Right ventricle myocardium superior (tissue), 1 donor: ENCODE measurements around the gene ZNF525. TPM values are rescaled to one million over a fixed set of nuclear protein-coding genes. Genes with fewer than 3 reads are reported as not detected.
A peak's percentile ranks its signal among the peaks of the same experiment; 100 is the strongest.
"Not testable (repeated sequence)": the region's sequence is repeated elsewhere in the genome, so short reads cannot be mapped to it uniquely, and the experiment has no call there.

Experiments used
- ATAC-seq: fragments of 200-7000 bp; cut with Tn5 transposase; one replicate; pipeline ENCODE4 v1.9.1; 2020; ENCODE audit warnings: mild to moderate bottlenecking; ENCODE audit not compliant: poor library complexity
- DNase-seq: peaks from one replicate; pipeline ENCODE4 v3.0.0-alpha.2; 2020
- intact Hi-C: fragments of 100-400 bp; cut with DNase I; formaldehyde crosslinking; loops from one replicate; pipeline ENCODE4 v1.11.2; 2022
- total RNA-seq: library from RNA; stranded (reverse); fragmentation: NEBNext Ultra II Directional; extraction: Animal tissue kit (Norgen Biotek cat#: 25700); gene quantifications from one replicate; pipeline ENCODE4 v1.2.1, GENCODE V29; 2021
- donor health status: DM: no; HTN: yes; CAD: no; lungs with severe emphysema.

The ZNF525 gene
- total RNA-seq, 1 donor from 2014 or later = 4.7 TPM

DNA sequence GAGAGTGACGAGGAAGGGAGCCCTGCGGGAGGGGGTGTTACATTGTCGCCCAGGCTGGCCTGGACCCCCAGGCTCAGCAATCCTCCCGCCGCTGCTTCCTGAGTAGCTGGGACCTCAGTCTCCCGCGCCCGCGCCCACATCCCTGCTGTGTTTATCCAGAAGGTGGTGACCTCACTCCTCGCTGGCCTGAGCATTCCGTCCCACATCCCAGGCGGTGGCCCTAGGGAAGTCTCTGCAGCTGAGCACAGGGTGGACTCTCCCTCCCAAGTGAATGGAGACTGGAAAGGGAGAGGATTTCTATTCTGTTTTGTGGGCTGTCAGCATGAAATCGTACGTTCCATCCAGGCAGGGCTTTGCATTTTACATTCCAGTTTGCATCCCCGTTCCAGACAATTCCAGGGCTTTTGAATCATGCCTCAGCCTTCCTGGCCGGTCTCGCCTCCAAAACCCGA is 29.0 kb downstream of the ZNF525 start:
- DNase-seq (peak; percentile 75), ATAC-seq (peak; percentile 66)
- intact Hi-C loops = no loop called here

DNA sequence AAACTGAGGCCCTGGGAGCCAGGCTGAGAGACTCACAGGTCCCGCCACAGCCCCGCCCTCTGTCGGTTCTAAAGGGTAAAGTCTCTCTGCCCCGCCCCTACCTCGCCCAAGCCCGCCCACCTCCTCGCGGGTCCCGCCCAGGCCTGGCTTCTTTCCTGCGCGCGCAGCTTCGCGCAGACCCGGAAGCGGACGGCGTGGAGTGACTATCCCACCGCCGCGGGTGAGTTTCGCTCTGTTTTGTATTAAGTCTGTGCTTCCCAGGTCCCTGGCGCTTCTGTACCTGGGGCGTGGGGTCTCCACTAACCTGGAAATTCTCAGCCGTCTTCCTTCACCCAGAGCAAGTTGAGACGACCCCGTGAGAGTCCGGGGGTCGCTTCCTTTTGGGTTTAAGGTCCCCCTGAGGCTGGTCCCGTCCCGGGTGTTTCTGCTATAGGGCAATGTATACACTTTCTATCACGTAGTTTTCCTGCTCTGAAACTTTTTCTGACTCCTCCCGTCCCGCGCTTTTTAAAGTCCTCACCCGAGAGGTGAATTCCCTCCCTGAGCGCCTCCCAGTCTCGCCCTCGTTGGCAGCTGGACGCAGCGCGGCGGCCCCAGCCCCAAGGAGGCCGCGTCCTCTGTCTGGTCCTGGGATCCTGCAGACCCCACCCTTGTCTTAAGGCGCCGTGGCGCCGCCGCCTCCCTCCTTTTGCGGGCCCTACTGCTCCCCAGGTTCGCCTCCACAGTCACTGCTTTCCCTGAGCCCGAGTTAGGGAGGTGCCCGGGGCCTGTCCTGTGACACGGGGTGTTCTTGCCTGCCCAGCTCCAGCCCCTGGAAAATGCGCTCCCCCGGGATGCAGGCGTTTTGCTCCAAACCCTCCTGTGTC is 29.7 kb downstream of the ZNF525 start, which contains the start of gene ZNF765:
ZNF765 (plus strand) TSS at position 176 of the 866 bp plus-strand sequence. CDS start 2,867 bp downstream, outside the sequence.
- ATAC-seq = peak; percentile 100
- intact Hi-C loops = no loop called here

DNA sequence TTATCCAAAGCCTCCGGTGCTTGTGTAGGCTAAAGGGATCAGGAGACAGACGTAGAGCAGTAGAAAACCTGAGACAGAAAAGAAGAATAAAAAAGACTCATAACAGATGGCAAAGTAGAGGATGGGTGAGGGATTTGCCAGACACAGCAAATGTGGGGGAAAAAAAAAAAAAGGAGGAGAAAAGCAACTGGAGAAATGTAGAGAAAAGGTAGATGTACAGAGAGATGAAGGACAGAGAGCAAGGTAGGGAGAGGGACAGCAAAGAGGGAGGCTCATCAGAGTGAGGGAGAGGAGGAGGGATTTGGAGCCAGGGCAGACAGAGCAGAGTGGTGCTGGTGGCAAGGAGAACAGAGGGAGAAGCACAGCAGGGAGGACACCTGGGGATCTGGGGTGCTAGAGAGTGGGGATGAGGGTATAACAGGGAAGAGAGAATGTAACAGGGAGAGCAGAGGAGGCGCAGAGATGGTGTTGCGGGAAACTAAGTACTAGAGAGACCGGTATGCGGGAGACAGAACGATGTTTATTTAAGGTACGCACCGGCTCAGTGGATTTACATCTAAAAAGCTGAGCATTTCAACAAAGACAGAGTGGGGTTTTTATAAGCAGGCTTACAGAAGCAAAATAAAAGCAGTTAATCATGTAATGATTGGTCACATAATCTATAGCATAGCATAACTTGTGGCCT is 30.5 kb downstream of the ZNF525 start:
- intact Hi-C loops, DNase-seq: not testable (repeated sequence)

More for the DNA sequence above, 29.7 kb downstream of the ZNF525 start, which contains the start of gene ZNF765:
- peak; percentile 97 for DNase-seq

DNA sequence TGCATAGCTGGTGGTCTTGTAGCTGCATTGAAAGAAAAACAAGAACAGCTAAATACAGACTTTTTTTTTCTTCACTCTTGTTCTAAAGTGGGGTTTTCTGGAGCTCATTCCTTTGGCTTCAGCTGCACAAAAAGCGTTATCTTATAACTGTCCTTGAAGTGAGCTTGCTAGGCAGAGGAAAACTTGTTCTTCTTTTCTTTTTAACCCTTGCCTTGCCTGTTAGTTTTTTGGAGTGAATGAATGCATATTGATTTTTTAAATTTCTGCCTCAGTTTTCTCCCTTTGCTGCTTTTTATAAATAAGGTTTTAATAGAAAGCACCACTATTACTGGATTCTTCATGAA is 31.0 kb downstream of the ZNF525 start:
- DNase-seq (no peak), ATAC-seq (no peak)
- intact Hi-C loops = no loop called here

More for the DNA sequence above, 30.5 kb downstream of the ZNF525 start:
- ATAC-seq = not testable (repeated sequence)

DNA sequence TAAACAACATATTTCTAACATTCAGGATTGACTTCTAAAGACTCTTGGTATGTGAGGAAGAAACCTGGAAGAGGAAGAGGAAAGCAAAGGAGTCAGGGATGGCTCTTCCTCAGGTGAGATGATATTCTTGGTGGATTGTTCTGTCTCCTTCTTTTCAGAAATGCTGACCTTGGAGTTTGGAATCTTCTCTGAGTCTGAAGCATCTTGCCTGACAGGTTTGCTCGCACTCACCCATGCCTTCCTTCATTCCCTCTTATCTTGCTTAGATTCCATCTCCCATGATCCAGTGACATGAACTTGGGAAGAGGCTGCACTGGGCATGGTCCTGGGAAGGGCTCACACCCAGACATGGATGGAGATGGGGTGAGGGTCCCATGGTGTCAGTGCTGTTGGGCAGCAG is 32.4 kb downstream of the ZNF525 start:
- intact Hi-C loops, ATAC-seq, DNase-seq: not testable (repeated sequence)

DNA sequence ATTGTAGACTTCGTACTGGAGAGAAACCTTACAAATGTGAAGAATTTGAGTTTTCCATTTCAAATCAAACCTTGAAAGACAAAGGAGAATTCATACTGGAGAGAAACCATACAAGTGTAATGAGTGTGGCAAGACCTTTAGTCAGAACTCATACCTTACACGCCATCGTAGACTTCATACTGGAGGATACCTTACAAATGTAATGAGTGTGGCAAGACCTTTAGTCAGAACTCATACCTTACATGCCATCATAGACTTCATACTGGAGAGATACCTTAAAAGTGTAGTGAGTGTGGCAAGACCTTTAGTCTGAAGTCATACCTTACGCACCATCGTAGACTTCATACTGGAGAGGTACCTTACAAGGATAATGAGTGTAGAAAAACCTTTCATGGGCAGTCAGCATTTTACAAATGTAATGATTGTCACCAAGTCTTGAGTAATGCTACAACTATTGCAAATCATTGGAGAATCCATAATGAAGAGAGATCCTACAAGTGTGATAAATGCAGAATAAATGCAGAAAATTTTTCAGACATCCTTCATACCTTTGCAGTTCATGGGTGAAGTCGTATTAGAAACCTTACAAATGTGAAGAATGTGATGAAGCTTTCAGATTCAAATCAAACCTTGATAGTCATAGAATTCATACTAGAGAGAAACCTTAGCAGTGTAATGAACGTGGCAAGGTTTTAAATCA is 44.1 kb downstream of the ZNF525 start:
- intact Hi-C loops = no loop called here
- DNase-seq (no peak), ATAC-seq (no peak)

DNA sequence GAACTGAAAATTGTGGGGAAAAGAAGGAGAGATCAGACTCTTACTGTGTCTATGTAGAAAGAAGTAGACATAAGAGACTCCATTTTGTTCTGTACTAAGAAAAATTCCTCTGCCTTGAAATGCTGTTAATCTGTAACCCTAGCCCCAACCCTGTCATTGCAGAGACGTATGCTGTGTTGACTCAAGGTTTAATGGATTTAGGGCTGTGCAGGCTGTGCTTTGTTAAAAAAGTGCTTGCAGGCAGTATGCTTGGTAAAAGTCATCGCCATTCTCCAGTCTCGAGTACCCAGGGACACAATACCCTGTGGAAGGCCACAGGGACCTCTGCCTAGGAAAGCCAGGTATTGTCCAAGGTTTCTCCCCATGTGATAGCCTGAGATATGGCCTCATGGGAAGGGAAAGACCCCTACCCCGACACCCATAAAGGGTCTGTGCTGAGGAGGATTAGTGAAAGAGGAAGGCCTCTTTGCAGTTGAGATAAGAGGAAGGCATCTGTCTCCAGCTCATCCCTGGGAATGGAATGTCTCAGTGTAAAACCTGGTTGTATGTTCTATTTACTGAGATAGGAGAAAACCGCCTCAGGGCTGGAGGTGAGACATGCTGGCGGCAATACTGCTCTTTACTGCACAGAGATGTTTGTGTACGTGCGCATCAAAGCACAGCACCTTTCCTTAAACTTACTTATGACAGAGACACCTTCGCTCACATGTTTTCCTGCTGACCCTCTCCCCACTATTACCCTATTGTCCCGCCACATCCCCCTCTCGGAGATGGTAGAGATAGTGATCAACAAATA is 55.2 kb downstream of the ZNF525 start:
- DNase-seq, ATAC-seq: not testable (repeated sequence)
- intact Hi-C loops = loop anchor here (10.0 kb wide), 1 partner anchor 324 kb away; no protein-coding TSS in a partner anchor

DNA sequence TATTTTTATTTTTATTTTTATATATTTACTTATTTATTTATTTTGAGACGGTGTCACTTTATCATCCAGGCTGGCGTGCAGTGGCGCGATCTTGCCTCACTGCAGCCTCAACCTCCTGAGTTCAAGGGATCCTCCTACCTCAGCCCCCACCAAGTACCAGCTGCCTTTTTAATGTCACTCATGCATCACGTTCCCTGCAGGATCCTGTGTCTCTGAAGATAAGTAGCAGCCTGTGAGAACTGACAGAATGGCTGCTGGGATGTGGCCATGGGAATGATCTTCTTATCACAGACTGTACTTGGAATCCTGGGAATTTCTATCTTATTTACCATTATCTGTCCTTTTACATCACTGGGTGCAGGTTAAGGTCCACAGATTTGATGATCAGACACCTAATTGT is 57.0 kb downstream of the ZNF525 start:
- ATAC-seq = no peak
- DNase-seq = no peak
- intact Hi-C loops = loop anchor here (10.0 kb wide), 1 partner anchor 322 kb away; no protein-coding TSS in a partner anchor

DNA sequence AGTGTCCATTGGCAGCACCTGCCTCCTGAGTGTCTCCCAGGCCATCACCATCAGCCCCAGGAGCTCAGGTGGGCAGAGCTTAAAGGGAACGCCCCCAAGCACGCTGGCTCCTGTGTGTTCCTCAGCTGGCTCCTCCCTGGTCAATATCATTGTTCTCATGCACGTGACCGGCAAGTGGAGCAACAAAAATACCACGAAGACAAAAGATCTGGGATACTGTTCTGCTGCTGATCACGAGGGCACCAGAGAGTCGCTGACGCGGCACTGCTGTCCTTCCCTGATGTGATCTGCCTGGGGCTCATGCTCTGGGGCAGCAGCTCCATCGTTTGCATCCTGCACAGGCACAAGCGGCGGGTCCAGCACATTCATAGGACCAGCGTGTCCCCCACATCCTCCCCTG is 57.6 kb downstream of the ZNF525 start:
- ATAC-seq = peak; percentile 59
- DNase-seq = not testable (repeated sequence)
- intact Hi-C loops = loop anchor here (10.0 kb wide), 1 partner anchor 322 kb away; no protein-coding TSS in a partner anchor

DNA sequence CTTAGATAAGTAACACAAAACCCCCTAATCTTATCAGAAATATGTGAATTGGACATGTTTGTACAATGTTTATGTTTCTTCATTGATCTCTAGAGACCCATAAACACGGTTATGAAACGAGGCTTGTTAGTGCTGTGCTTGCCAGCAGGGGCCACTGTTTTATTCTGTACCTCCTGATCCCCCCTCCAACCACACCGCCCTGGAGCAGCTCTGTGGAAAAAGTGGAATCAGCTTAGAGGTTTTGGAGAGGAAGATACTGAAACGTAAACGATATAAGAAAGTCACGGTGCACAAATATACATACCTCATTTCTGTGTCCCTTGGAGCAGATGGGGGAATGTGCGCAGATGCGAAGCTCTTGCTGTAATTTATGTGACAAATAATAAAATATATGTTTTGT is 58.2 kb downstream of the ZNF525 start:
- intact Hi-C loops = loop anchor here (10.0 kb wide), 1 partner anchor 321 kb away; no protein-coding TSS in a partner anchor
- ATAC-seq = peak; percentile 53

DNA sequence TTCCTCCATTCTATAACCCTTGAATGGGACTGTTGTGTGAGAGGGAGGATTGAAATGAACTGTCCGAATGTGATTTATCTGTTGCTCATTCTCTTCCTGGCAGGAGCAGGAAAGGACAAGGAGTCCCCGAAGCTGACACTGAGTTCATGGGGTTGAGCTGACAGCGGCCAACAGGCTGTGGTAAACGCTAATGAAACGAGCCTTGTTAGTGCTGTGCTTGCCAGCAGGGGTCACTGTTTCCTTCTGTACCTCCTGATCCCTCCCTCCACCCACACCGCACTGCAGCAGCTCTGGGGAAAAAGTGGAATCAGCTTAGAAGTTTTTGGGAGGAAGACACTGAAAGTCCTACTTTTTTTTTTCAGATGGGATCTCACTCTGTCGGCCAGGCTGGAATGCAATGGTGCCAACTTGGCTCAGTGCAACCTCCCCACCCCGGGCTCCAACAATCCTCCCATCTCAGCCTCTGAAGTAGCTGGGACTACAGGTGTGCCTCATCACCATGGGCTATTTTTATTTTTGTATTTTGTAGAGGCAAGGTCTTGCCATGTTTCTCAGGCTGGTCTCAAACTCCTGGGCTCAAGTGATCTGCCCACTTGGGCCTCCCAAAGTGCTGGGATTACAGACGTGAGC is 59.6 kb downstream of the ZNF525 start:
- intact Hi-C loops = loop anchor here (10.0 kb wide), 1 partner anchor 320 kb away; no protein-coding TSS in a partner anchor
- peak; percentile 97 for ATAC-seq

More for the DNA sequence above, 58.2 kb downstream of the ZNF525 start:
- not testable (repeated sequence) for DNase-seq

DNA sequence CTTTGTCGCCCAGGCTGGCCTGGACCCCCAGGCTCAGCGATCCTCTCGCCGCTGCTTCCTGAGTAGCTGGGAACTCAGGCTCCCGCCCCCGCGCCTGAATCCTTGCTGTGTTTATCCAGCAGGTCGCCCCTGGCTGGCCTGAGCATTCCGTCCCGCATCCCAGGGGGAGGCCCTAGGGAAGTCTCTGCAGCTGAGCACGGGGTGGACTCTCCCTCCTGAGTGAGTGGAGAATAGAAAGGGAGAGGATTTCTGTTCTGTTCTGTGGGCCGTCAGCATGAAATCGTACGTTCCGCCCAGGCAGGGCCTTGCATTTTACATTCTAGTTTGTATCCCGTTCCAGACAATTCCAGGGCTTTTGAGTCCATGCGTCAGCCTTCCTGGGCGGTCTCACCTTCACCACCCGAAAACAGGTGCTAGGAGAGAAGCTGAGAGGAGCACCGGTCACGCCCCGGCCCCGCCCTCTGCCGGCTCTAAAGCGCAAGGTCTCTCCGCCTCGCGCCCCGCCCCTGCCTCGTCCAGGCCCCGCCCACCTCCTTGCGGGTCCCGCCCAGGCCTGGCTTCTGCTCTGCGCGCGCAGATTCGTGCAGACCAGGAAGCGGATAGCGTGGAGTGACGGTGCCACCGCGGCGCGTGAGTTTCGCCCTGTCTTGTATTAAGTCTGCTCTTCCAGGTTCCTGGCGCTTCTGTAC is 66.0 kb downstream of the ZNF525 start, which contains the start of gene ZNF761:
ZNF761 (plus strand) TSS at position 586 of the 689 bp plus-strand sequence. CDS start 15,285 bp downstream, outside the sequence.
- ATAC-seq (peak; percentile 100), DNase-seq (peak; percentile 97)
- intact Hi-C loops = no loop called here

More for the DNA sequence above, 59.6 kb downstream of the ZNF525 start:
- peak; percentile 81 for DNase-seq

DNA sequence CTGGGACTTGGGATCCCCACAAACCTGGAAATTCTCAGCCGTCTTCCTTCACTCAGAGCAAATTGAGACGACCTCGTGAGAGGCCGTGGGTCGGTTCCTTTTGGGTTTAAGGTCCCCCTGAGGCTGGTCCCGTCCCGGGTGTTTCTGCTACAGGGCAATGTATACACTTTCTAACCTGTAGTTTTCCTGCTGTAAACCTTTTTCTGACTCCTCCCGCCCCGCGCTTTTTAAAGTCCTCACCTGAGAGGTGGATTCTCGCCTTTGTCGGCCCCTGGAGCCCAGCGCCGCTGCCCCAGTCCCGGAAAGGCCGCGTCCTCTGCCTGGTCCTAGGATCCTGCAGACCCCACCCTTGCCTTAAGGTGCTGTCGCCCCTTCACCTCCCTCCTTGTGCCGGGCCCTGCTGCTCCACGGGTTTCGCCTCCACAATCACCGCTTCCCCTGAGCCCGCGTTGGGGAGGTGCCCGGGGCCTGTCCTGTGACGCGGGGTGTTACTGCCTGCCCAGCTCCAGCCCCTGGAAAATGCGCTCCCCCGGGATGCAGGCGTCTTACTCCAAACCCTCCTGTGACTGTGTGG is 66.7 kb downstream of the ZNF525 start:
- peak; percentile 42 for ATAC-seq
- intact Hi-C loops = no loop called here
- DNase-seq = peak; percentile 50
